Activated CD4-positive, alpha-beta T cell treated with anti-CD3 and anti-CD28 coated beads, Interleukin-10, Interleukin-2, amounts not matched to agents 100 ng/mL and 50 ng/mL, durations not matched to agents 16 hours and 8 hours (primary cell): ENCODE measurements around the gene TCERG1L.

Experiments used
- DNase-seq: peaks from one replicate; pipeline ENCODE4 v3.0.0-alpha.2; 2020

TCERG1L gene

DNA sequence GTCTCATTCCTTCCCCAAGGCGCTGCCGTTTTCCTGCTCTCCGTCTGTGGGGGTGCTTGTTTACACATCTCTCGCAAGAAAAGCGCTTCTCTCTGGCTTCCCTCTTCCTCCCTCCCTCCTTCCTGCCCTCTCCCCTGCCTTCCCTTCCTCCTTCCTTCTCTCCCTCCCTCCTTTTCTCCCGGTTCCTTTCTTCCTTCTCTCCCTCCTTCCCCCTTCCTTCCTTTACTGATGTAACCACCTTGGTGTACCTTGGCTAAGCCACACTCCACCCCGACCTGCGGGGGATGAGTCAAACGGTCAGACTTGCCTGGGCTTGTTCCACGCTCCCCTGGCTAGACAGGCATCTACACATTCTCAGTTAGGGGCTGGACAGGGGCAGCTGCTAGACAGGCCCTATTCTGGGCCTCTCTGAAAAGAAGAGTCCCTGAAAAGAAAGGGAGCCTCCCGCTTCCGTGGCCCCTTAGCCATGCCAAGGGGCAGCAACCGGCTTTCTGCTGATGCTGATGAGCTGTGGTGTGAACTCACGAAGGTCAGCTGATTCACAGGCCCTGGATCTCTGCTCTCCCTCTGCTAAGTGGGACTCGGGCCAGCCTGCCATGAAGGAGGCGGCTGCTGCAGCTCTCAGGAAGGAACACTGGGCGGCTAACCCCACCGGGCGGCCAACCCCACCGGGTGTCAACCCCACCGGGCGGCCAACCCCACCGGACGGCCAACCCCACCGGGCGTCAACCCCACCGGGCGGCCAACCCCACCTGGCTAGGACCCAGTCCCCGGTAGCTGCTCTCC is 216.8 kb downstream of the TCERG1L start:
- DNase-seq, result no peak

DNA sequence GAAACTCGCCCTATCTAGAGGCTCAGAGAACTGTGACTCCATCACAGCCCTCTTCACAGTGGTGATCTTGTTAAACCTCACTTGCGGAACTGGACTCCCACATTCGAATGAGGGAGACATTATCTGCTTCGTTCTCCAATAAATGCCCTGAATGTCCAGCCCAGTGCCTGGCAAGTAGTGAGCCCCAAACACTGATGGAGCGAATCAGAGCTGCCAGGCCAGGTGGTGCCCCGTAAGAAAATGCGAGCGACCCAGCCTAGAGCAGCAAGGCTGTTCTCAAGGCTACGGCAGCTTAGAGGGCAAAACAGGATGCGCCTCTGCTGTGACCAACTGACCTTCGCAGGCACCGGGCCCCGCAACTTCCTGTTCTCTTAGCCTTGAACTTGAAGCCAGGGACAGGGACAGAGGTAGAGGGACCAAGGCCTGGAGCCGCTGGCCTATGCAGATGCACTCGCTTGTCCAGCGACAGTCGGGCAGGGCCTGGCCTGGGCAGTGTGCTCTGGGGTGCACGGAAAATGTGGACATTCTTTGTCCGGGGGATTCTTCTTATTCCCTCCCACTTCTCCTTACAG is 217.6 kb downstream of the TCERG1L start:
- DNase-seq, result no peak

DNA sequence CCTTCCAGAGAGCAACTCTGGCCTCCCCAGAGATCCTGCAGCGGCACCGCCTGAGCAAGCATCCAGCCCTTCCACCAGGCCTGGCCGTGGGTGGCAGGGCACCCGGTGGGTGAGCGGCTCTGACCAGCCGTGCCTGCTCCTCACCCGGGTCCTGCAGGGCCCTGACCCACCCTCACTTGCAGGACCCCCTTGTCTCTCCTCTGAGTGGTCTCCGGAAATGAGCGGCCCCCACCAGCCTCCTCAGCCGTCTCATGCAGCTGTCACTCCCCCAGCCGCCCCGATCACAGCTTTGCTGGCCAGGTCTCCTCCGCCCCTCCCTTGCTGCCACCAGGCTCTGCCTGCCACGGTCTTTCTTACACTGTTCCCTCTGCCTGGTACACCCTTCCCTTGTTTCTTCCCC is 218.2 kb downstream of the TCERG1L start:
- no peak for DNase-seq

DNA sequence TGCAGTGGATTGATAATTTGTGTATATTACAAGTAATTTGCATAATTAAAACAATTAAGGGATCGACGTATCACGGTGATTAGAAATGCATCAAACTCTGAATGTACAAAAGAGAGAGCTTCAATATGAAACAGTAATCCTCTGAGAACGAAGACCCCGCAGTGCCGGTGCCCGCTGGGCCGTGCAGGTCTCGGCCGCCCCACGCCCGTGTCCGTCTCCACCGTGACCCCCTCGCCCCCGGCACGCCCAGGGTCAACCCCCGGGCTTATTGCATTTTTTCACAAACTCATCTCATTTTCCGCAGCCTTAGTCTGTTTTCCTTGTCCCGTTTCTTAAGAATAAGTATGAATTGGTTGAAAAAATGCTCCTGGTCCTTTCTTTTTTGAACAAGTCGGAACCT is 218.6 kb downstream of the TCERG1L start:
- no peak for DNase-seq

DNA sequence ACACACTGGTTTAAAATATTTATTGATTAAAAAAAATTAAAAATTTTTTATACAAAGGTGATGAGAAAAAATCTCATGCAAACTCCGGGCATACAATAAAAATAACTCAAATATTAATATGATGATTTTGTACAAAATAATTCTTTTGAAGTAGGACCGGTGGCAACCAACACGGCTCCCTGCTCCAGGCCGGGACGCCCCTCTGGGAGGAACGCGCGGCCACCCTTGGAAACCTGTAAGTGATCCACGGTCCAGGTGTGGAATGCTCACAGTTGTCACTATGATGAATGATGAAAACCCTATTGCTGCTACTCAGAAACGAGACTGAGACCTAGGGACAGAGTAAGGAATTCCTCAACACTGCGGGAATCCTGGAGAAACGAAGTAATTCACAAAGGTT is 219.1 kb downstream of the TCERG1L start:
- no peak for DNase-seq

DNA sequence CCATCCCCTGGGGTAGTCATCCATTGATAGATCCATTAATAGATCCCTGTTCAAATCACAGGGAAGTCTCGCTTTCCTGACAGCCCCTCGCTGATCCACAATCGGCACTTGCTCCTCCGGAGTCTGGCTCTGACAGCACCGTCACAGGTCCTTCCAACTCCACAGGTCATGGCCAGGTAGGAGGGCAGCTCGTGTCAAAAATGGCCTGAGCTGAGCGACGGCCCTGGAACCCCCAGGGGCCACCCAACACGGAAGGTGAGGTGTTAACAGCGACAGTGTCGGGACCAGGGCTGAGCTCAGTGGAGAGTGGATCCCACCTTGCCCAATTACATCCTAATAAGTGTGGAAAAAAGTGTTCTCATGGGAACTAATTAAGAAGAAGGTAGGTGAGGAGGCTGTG is 219.8 kb downstream of the TCERG1L start:
- DNase-seq, result no peak

DNA sequence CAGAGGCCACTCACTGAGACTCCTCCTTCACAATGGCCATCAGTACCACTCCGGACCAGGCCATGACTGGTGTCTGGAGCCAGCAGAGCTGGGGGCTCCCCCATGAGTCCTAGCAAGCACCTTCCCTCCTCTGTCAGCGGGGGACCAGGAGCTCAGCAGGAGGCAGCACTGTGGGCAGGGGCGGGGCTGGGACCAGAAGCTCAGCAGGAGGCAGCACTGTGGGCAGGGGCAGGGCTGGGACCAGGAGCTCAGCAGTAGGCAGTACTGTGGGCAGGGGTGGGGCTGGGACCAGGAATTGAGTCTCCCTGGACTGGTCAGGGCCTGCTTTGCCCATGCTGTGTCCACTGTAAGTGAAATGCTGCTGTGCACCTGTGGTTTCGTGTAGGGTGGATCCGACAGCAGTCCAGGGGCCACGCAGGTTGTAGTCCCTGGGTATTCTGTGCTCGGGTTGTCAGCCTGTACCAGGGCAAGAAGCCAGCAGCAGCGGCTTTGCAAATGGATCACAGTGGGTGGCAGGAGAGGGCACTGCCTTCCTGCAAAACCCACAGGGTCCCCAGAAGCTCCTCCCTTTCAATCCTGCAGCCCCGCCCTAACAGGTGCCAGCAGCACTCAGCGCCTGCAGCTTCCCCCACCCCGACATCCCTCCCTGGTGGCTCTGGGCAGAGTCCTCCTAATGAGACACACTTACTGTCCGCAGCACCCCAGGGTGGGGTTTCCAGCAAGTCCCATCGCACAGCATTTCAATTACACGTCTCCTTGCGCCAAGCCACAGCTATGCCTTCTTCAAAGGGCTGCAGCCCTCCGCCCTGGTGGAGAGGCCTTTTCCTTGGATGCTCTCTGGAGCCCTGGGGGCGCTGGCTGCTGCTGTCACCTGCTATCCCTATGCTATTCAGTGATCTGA is 220.5 kb downstream of the TCERG1L start:
- no peak for DNase-seq

DNA sequence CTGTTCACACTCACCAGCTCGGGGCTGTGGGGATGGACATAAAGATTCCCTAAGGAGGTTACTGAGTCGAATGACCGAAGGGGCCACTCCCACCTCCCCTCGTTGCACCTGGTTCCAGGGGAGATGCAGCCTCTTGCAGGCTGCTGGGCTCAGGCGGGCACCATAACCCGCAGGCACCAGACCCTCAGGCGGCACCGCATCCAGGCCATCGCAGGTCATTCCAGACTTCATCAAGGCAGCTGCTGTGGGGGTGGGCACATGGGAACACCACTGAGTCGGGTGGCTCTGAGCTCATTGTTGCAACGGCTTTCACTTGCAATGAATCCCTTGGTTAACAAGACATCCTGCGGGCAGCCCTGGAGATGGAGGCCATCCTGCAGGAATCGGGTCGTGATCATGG is 221.7 kb downstream of the TCERG1L start:
- DNase-seq, result no peak

DNA sequence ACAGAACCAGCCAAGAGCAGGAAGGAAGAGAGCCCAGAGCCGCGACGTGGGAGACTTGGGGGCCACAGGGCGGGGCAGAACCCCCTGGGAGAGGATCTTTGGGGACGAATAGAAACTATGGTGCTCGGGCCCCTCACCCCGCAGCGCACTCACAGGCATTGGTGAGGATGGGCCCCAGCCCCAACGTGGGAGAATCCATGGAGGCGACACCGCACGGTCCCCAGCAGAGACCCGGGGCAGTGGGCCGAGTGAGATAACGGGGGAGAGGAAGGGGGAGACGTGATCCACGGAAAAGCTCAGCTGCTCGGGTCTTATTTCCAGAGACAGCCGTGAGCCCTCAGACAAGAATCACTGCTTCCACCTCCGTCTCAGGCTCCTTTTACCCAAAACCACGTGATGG is 222.4 kb downstream of the TCERG1L start:
- DNase-seq, result no peak

DNA sequence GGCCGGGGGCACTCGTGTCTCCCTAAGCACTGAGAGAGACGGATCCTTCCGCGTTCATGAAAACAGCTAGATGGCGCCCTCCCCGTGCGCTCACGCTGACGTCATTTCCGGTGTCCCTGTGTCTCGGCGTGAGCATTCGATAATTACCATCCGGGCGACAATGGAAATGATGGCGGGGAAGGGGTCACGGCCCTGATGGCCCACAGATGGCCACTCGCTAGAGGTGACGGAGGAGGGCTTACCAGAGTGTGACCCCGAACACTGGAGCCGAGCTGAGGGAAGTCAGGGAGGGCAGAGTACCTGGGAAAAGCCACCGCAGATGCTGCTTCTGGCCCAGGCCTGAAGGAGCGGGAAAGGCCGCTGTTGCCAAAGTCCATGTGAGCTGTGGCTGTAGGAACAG is 222.9 kb downstream of the TCERG1L start:
- no peak for DNase-seq

DNA sequence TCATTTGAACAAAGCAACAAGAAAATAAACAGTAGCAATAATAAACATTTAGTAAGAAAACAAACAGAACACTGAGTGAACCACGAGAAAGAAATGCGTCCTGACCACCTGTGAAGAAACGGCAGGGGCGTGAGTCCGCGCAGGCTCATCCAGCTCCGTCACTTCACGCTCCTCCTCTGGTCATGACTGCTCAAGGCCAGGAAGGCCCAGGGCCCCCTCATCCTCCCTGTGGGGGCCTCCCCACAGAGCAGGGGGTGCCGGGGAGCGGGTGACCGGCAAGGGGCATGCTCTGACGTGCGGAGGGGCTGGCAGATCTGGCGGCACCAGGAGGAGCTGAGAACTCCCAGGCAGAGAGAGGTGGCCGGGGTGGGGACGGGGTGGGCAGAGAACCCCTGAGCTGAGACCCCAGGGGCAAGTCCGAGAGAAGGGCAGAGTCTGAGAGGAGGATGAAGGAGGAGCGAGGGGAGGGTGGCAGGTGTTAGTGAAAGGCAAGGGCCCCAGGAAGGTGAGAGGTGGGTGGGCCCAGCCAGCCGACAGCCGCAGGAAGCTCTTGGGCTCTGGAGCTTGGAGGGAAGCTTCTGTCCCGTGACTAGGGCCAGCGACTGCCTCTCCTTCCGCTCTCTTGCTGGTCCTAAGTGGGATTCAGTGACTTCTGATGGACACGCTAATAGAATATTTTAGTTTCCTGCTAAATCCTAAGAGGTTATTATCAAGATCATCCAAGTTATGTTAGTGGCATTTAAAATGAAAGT is 223.9 kb downstream of the TCERG1L start:
- no peak for DNase-seq

DNA sequence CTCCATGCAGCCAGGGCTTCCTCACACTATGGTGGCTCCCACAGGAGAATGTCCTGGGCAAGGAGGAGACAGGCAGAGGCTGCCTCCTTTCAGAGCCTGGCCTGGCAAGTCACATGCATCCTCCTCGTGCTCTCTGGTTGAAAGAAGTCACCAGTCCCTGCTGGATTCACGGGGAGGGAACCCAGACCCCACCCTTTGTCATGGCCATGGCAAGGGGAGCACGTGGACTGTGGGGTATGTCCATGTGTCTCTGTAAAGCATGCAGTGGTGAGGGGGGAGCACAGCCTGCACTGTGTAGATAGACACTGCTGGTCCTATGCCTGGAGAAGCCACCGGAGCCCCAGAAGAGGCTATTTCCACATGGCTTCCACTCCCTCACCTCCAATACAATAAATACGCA is 225.0 kb downstream of the TCERG1L start:
- no peak for DNase-seq

DNA sequence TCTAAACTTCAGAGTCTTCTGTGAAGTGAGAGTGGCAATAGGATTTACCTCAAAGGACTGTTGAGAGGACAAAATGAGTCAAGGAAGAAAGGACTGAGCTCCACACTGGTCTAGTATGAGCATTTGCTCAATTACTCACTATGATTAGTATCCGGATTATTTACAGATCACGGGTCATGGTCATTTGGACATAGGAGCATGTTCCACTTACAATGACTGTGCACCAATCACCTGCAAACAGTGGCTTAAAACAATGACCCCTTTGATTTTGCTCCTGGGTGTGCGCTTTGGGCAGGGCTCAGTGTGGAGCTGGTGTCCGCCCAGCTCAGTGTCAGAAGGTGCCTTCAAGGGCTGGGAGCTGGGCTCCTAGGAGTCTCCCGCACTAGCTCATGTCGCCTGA is 225.4 kb downstream of the TCERG1L start:
- no peak for DNase-seq

DNA sequence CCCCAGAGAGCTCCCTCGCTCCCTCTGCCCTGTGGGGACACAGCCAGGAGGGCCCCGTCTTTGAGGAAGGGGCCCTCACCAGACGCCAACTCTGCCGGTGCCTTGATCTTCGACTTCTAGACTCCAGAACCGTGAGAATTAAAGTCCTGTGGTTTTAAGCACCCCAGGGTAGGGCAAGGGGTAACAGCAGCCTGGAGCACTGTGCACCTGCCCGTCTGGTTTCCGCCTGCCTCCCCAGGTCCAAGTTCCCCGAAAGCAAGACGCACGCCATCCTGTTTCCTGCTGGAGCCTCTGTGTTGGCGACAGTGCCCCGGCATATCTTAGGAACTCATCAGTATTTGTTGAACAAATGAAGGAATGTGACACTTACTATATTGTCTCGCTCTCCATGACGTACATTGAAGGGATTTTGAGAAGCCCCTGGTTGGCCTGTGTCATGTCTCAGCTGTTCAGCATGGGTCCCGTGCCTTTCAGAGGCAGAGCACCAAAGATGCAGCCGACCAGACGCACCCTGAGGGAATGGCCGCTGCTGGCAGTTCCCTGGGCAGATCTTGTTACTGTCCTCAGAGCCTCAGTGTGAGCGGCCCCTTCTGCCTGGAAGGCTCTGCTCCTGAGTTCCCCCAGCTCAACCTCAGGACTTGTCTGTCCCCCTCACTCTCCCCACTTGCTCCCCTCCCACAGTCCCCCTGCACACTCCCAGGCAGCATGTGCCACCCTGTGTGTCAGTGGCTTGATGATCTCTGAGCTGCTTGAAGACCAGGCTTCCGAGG is 226.2 kb downstream of the TCERG1L start:
- DNase-seq, result no peak

DNA sequence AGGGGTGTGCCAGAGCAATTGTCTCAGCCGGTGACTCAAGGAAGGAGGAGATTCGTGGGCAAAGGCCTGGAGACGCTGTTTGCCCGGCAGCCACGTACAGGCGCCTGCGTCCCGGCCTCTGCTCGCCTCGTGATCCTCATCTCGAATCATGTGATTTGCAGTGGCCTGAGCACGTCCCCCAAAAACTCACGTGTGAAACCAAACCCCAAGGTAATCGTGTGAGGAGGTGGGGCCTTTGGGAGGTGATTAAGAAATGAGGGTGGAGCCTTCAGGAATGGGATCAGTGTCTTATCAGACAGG is 226.8 kb downstream of the TCERG1L start:
- DNase-seq, result no peak

DNA sequence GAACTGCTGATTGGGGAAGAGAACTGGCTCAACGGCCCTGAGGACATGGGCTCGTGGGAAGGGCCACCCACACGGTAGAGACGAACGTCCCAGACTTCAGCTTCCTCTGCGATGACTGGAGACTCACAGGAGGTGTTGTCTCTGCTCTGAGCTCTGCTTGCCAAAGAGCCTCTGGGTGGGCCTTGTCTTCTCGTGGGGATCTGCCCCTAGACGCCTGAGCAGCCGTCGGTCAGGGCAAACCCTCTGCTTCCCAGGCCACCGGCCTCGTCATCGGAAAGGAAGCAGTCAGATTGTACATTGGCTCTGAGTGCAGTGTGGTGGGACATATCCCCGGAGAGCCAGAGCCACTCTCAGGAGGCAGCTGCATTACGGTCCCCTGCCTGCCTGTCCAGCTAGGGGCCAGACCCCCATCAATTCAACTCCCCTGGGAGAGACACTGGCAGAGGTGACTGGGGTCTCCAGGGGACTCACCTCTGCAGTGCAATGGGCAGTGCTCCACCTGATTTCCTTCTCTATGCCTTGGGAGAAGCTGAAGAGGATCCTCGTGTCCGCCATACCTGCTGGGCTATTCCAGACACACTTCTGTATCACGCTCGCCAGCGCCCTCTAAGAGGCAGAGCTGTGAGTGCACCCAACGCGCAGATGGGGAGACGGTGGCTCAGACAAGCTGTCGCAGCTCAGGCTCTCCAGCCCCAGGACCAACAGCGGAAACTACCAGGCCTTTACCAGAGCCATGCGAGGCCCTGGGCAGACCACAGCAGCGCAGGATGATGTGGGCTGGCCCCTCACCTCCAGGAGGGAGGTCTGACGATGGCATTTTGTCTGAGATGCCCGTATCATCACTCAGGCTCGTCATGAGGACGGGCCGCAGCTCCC is 227.4 kb downstream of the TCERG1L start:
- no peak for DNase-seq

DNA sequence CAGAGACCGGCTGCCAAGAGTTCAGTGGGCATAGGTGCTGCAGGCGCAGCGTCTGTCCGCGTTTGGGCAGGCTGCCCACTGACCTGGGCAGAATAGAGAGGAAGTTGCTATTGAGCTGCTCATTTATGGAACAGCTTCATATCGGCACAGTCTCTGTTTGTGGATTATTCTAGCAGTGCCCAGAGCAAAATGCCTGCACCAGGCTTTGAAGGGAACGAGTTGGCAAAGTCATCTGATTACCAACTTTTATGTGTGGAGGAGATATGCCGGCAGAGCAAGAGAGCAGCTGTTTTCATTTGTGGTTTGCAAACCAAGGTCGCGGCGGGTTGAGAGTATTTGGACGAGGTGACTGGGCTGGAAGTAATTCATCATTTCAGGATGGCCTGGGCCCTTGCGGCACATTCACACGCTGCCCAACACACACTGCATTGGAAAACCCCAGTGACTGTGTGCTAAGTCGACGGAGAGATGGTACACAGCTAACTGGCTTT is 228.5 kb downstream of the TCERG1L start:
- DNase-seq, result peak; percentile 6

DNA sequence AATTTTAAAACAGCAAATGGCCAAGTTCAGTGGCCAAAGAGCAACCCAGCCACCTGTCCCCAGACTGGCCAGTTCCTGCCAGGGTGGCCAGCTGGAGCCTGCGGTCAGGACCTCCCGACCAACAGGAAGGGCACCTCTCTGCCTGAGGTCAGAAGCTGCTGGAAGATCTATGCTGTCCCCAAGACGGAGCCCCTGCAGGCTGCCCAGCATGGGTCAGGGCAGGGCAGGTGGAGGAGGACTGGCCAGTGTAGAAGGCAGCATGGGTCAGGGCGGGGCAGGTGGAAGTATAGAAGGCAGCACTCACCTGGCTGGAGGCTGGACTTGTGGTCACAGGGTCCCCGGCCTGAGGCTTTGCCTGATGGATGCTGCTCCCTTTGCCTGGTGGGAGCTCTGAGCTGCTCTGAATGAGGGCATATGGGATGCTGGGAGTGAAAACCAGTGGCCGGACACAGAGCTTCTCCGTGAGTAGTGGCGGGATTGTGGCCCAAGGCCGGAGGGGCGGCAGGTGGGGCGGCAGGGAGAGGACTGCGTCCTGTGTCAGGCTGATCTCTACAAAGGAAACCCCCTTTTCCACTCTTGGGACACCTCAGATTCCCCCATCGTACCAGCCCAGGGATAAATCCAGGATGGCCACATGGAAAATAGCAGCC is 229.2 kb downstream of the TCERG1L start:
- DNase-seq, result no peak

DNA sequence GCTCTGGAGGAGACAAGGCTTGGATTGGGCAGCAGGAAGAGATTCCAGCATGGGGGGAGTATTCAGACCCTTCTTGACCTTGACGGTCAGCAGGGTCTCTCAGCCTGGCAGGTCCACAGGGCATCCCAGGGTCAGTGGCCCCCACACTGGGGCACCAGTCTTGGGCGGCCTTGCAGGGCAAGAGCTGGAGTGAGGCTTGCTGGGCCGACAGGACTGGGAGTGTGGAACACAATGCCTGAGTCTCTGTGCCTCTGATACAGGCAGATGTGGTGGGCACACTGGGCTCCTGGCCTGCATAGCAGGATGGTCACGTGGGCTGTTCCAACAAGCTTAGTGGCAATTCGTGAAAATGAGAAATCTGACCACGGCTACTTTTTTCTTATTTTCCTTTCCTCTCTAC is 229.7 kb downstream of the TCERG1L start:
- no peak for DNase-seq

DNA sequence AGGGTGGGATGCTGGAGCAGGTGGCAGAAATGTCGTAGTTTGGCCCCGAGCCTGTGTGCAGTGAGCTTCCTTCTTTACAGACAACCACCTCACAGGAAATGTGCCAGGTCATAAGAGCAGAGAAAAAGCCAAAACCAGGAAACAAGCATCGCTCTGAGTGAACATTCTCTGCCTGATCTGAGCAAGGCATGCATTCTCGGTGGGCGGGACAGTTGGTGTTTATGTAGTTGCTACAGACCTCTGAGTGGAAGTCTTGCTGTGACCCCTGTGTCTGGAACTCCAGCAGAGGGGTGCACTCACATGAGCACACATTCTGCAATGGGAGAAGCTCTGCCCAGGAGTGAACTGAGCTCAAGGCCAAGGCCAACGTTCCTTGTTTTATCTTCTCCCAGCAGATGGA is 230.1 kb downstream of the TCERG1L start:
- peak; percentile 44 for DNase-seq

DNA sequence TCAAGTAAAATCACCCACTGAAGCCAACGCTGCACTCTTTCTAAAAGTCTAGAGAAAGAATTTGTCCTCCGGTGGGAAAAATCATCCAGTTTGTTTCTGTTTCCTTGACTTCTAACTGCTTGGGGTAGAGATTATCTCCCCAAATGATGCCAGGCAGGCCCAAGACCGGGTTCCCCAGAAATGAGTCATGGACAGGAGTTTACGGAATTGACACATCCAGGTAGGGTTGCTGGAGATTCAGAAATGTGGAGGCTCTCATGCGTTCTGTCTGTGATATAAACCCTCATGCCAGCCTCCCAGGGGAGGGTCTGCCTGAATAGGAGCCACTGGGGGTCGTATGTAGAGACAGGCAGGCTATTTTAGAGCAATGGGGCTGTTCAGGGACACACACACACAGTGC is 230.9 kb downstream of the TCERG1L start:
- no peak for DNase-seq
